ENCODE measurements around the gene TBC1D10A.

Gene TBC1D10A

GRCh38 chr22:30304495-30305244 lies 22.1 kb downstream of the TBC1D10A start:
- H3K9me3 ChIP-seq (ENCODE audit: low read depth, low read length), result no peaks in the 10 kb centered on the region
- DNase-seq (ENCODE audit: low read depth, low spot score), result no peak
- no peak overlapping the region for H3K9ac ChIP-seq (ENCODE audit: insufficient read length)
- TF ChIP-seq EZH2 (IDR thresholded peaks at IDR 0.05), result no peak
- TF ChIP-seq POLR2AphosphoS5 (IDR thresholded peaks at IDR 0.05; ENCODE audit: borderline replicate concordance, low read depth, low read length), result no peak
- no peak for TF ChIP-seq FOXP2 (optimal IDR thresholded peaks at IDR 0.05; ENCODE audit: control extremely low read depth, extremely low read length, insufficient read depth)
- no peaks in the 10 kb centered on the region for H3K36me3 ChIP-seq (ENCODE audit: insufficient read depth, low read length)
- H3K4me3 ChIP-seq, result no peak overlapping the region
- no peak overlapping the region for H3K27ac ChIP-seq

DNA sequence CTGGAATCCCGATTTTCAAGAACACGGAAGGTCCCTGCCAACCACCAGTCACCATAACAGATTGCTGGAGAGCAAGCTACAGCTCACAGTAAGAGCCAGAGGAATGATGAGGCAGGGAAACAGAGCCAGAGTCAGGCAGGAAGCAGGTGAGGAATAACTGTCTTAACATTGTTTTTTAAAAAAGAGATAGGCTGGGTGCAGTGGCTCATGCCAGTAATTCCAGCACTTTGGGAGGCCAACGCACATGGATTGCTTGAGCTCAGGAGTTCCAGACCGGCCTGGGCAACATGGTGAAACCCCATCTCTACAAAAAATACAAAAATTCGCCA lies 24.0 kb downstream of the TBC1D10A start:
- TF ChIP-seq POLR2AphosphoS5 (IDR thresholded peaks at IDR 0.05; ENCODE audit: borderline replicate concordance, low read depth, low read length) (no peak), EZH2 (IDR thresholded peaks at IDR 0.05) (no peak), FOXP2 (optimal IDR thresholded peaks at IDR 0.05; ENCODE audit: control extremely low read depth, extremely low read length, insufficient read depth) (no peak)
- H3K9ac ChIP-seq (ENCODE audit: insufficient read length), result no peak overlapping the region
- H3K27ac ChIP-seq, result no peak overlapping the region
- no peaks in the 10 kb centered on the region for H3K36me3 ChIP-seq (ENCODE audit: insufficient read depth, low read length)
- H3K9me3 ChIP-seq (ENCODE audit: low read depth, low read length), result no peaks in the 10 kb centered on the region
- no peak for DNase-seq (ENCODE audit: low read depth, low spot score)
- H3K4me3 ChIP-seq, result no peak overlapping the region

DNA sequence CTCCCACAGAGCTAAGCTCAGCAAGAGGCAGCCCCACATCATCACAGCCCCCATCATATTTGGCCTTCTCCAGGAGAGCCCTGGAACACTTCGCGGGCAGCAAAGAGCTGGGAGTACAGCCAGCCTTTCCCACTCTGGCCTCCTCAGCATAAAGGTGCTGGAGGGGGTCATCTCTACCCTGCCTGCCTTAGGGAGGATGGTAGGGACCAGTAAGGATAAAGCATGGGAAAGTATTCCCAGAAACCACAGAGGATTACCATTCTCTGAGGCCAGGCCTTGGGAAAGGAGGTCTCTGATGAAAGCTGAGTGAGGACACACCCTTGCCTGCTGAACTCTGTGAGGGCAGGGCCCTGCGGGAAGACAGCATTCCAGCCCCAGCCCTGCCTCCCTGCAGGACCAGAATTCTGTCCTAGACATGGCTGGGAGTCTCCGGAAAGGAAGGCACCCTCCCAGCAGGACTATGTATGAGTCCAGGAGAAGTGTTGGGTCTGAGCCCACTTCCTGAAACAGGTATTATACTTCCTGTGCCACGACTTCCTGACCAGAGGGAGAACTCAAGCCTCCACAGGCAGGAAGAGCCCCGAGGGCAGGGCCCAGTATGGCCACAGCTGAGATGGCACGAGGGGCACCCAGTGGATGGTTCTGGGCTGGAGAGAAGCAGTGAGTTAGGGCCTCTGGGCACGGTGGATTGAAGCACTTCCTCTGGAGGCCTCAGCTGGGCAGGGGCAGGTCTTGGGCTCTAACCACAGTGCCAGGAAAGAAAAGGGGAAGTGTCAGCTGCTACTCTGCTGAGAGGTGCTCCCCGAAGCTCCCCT lies 24.5 kb downstream of the TBC1D10A start:
- no peak overlapping the region for H3K4me3 ChIP-seq
- no peaks in the 10 kb centered on the region for H3K36me3 ChIP-seq (ENCODE audit: insufficient read depth, low read length)
- H3K27ac ChIP-seq, result no peak overlapping the region
- DNase-seq (ENCODE audit: low read depth, low spot score), result no peak
- no peaks in the 10 kb centered on the region for H3K9me3 ChIP-seq (ENCODE audit: low read depth, low read length)
- TF ChIP-seq FOXP2 (optimal IDR thresholded peaks at IDR 0.05; ENCODE audit: control extremely low read depth, extremely low read length, insufficient read depth) (no peak), POLR2AphosphoS5 (IDR thresholded peaks at IDR 0.05; ENCODE audit: borderline replicate concordance, low read depth, low read length) (no peak), EZH2 (IDR thresholded peaks at IDR 0.05) (no peak)
- no peak overlapping the region for H3K9ac ChIP-seq (ENCODE audit: insufficient read length)

- H3K9me3 ChIP-seq (ENCODE audit: low read depth, low read length), result no peaks in the 10 kb centered on the region
- no peak for DNase-seq (ENCODE audit: low read depth, low spot score)
- no peak for TF ChIP-seq EZH2 (IDR thresholded peaks at IDR 0.05)
- TF ChIP-seq FOXP2 (optimal IDR thresholded peaks at IDR 0.05; ENCODE audit: control extremely low read depth, extremely low read length, insufficient read depth), result no peak
- no peak for TF ChIP-seq POLR2AphosphoS5 (IDR thresholded peaks at IDR 0.05; ENCODE audit: borderline replicate concordance, low read depth, low read length)
- no peaks in the 10 kb centered on the region for H3K36me3 ChIP-seq (ENCODE audit: insufficient read depth, low read length)
- no peak overlapping the region for H3K4me3 ChIP-seq
- no peak overlapping the region for H3K9ac ChIP-seq (ENCODE audit: insufficient read length)
- no peak overlapping the region for H3K27ac ChIP-seq
These were observed 27.4 kb downstream of the TBC1D10A start for GRCh38 chr22:30299322-30299721.

GRCh38 chr22:30297991-30298701 lies 28.6 kb downstream of the TBC1D10A start:
- no peak overlapping the region for H3K27ac ChIP-seq
- DNase-seq (ENCODE audit: low read depth, low spot score), result no peak
- no peak overlapping the region for H3K9ac ChIP-seq (ENCODE audit: insufficient read length)

GRCh38 chr22:30297276-30297990 lies 29.3 kb downstream of the TBC1D10A start:
- DNase-seq (ENCODE audit: low read depth, low spot score), result no peak
- no peak for TF ChIP-seq FOXP2 (optimal IDR thresholded peaks at IDR 0.05; ENCODE audit: control extremely low read depth, extremely low read length, insufficient read depth)
- no peak for TF ChIP-seq POLR2AphosphoS5 (IDR thresholded peaks at IDR 0.05; ENCODE audit: borderline replicate concordance, low read depth, low read length)
- no peak for TF ChIP-seq EZH2 (IDR thresholded peaks at IDR 0.05)
- Histone ChIP-seq H3K27ac (no peak overlapping the region), H3K9me3 (ENCODE audit: low read depth, low read length) (no peaks in the 10 kb centered on the region), H3K4me3 (no peak overlapping the region), H3K9ac (ENCODE audit: insufficient read length) (no peak overlapping the region), H3K36me3 (ENCODE audit: insufficient read depth, low read length) (no peaks in the 10 kb centered on the region)

More at GRCh38 chr22:30297991-30298701, 28.6 kb downstream of the TBC1D10A start:
- no peak overlapping the region for H3K4me3 ChIP-seq
- no peaks in the 10 kb centered on the region for H3K36me3 ChIP-seq (ENCODE audit: insufficient read depth, low read length)
- no peak for TF ChIP-seq EZH2 (IDR thresholded peaks at IDR 0.05)
- no peak for TF ChIP-seq FOXP2 (optimal IDR thresholded peaks at IDR 0.05; ENCODE audit: control extremely low read depth, extremely low read length, insufficient read depth)
- TF ChIP-seq POLR2AphosphoS5 (IDR thresholded peaks at IDR 0.05; ENCODE audit: borderline replicate concordance, low read depth, low read length), result no peak
- H3K9me3 ChIP-seq (ENCODE audit: low read depth, low read length), result no peaks in the 10 kb centered on the region

DNA sequence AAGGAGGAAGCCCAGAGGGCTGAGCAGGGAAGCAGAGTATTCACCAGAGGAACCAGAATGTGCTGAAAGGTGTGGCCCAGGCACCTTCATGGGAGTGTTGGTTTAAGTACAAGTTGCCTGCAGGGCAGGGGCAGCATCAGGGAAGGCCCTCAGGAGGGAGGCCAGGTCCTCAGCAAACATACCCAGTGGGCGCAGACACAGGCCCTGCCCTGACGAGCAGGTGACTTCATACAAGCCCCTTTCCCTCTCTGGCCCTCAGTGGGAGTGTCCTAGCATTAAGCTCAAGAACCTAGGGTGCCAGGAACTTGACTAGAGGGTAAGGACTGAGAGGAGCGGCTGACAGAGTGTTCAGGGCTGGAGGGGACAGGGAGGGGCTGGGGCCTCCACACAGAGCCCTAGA lies 29.9 kb downstream of the TBC1D10A start:
- no peak for DNase-seq (ENCODE audit: low read depth, low spot score)
- Histone ChIP-seq H3K9ac (ENCODE audit: insufficient read length) (no peak overlapping the region), H3K4me3 (no peak overlapping the region), H3K9me3 (ENCODE audit: low read depth, low read length) (no peaks in the 10 kb centered on the region), H3K27ac (no peak overlapping the region), H3K36me3 (ENCODE audit: insufficient read depth, low read length) (no peaks in the 10 kb centered on the region)
- TF ChIP-seq EZH2 (IDR thresholded peaks at IDR 0.05), result no peak
- TF ChIP-seq POLR2AphosphoS5 (IDR thresholded peaks at IDR 0.05; ENCODE audit: borderline replicate concordance, low read depth, low read length), result no peak
- TF ChIP-seq FOXP2 (optimal IDR thresholded peaks at IDR 0.05; ENCODE audit: control extremely low read depth, extremely low read length, insufficient read depth), result no peak
